Memory B cell (primary cell): ENCODE measurements around the gene TEX10.

ENCODE experiments used
- ATAC-seq: fragments of 150-1000 bp; cut with Tn5 transposase; 2 replicates; pipeline ENCODE4 v1.10.0; 2021; ENCODE audit warnings: low read depth, mild to moderate bottlenecking, moderate library complexity
- DNase-seq, 2 donors: peaks; one replicate each; pipeline ENCODE4 v3.0.0; 2022; ENCODE audit warnings: low spot score in 2 of 2
- H3K27ac Mint-ChIP-seq: one replicate; pipeline ENCODE4 v1.8.0; 2022; ENCODE audit warnings: mild to moderate bottlenecking, moderate library complexity, mixed read lengths
- H3K27me3 Mint-ChIP-seq: one replicate; pipeline ENCODE4 v1.8.0; 2022; ENCODE audit warnings: mixed read lengths
- H3K36me3 Mint-ChIP-seq: one replicate; pipeline ENCODE4 v1.8.0; 2022; ENCODE audit warnings: mild to moderate bottlenecking, mixed read lengths
- H3K4me1 Mint-ChIP-seq: one replicate; pipeline ENCODE4 v1.8.0; 2022; ENCODE audit warnings: mixed read lengths
- H3K4me3 Mint-ChIP-seq: one replicate; pipeline ENCODE4 v1.8.0; 2022; ENCODE audit warnings: mild to moderate bottlenecking, moderate library complexity, mixed read lengths
- H3K9me3 Mint-ChIP-seq: one replicate; pipeline ENCODE4 v1.8.0; 2022; ENCODE audit warnings: mixed read lengths

TEX10 gene

GRCh38 chr9:100286257-100286656 is 66.5 kb downstream of the TEX10 start:
- no peak overlapping the region for H3K27ac Mint-ChIP-seq
- H3K9me3 Mint-ChIP-seq: peaks cover 16% of the 10 kb centered on the region
- no peak for DNase-seq
- ATAC-seq: no peak
- no peak overlapping the region for H3K4me3 Mint-ChIP-seq
- H3K36me3 Mint-ChIP-seq: peaks cover 53% of the 10 kb centered on the region
- no peaks in the 10 kb centered on the region for H3K27me3 Mint-ChIP-seq
- no peaks in the 10 kb centered on the region for H3K4me1 Mint-ChIP-seq

GRCh38 chr9:100285601-100286000 is 67.1 kb downstream of the TEX10 start:
- ATAC-seq (no peak), DNase-seq (no peak)
- Mint-ChIP-seq H3K36me3 (peaks cover 52% of the 10 kb centered on the region), H3K9me3 (peaks cover 16% of the 10 kb centered on the region), H3K27me3 (no peaks in the 10 kb centered on the region), H3K27ac (no peak overlapping the region), H3K4me1 (no peaks in the 10 kb centered on the region), H3K4me3 (no peak overlapping the region)

GRCh38 chr9:100285080-100285479 is 67.7 kb downstream of the TEX10 start:
- Mint-ChIP-seq H3K4me1 (no peaks in the 10 kb centered on the region), H3K9me3 (peaks cover 16% of the 10 kb centered on the region), H3K36me3 (peaks cover 53% of the 10 kb centered on the region), H3K27me3 (no peaks in the 10 kb centered on the region), H3K4me3 (no peak overlapping the region), H3K27ac (no peak overlapping the region)
- DNase-seq (no peak), ATAC-seq (no peak)

- ATAC-seq (no peak), DNase-seq (no peak)
- Mint-ChIP-seq H3K4me1 (no peaks in the 10 kb centered on the region), H3K27ac (no peak overlapping the region), H3K9me3 (peaks cover 14% of the 10 kb centered on the region), H3K36me3 (peaks cover 52% of the 10 kb centered on the region), H3K27me3 (no peaks in the 10 kb centered on the region), H3K4me3 (no peak overlapping the region)
These were observed 68.5 kb downstream of the TEX10 start for GRCh38 chr9:100284247-100284646.

- Mint-ChIP-seq H3K4me1 (no peaks in the 10 kb centered on the region), H3K36me3 (peaks cover 44% of the 10 kb centered on the region), H3K4me3 (no peak overlapping the region), H3K9me3 (peaks cover 10% of the 10 kb centered on the region), H3K27ac (no peak overlapping the region), H3K27me3 (no peaks in the 10 kb centered on the region)
- no peak for ATAC-seq
- no peak for DNase-seq
These were observed 70.4 kb downstream of the TEX10 start for GRCh38 chr9:100282388-100282719.

- H3K4me1 Mint-ChIP-seq: no peaks in the 10 kb centered on the region
These were observed 70.9 kb downstream of the TEX10 start for GRCh38 chr9:100281676-100282387.

GRCh38 chr9:100281066-100281465 is 71.7 kb downstream of the TEX10 start:
- no peak overlapping the region for H3K27ac Mint-ChIP-seq
- ATAC-seq: no peak

More at GRCh38 chr9:100281676-100282387, 70.9 kb downstream of the TEX10 start:
- no peak for ATAC-seq
- peaks cover 10% of the 10 kb centered on the region for H3K9me3 Mint-ChIP-seq
- no peak overlapping the region for H3K4me3 Mint-ChIP-seq
- no peak overlapping the region for H3K27ac Mint-ChIP-seq
- peaks cover 45% of the 10 kb centered on the region for H3K36me3 Mint-ChIP-seq
- H3K27me3 Mint-ChIP-seq: no peaks in the 10 kb centered on the region
- DNase-seq: no peak

GRCh38 chr9:100277166-100277979 is 75.4 kb downstream of the TEX10 start:
- Mint-ChIP-seq H3K27me3 (no peaks in the 10 kb centered on the region), H3K27ac (peak overlapping the region; percentile 45), H3K36me3 (peaks cover 35% of the 10 kb centered on the region), H3K4me3 (no peak overlapping the region), H3K9me3 (no peaks in the 10 kb centered on the region), H3K4me1 (no peaks in the 10 kb centered on the region)
- ATAC-seq (no peak), DNase-seq (no peak)

More at GRCh38 chr9:100281066-100281465, 71.7 kb downstream of the TEX10 start:
- DNase-seq: no peak
- Mint-ChIP-seq H3K36me3 (peaks cover 44% of the 10 kb centered on the region), H3K27me3 (no peaks in the 10 kb centered on the region), H3K9me3 (peaks cover 10% of the 10 kb centered on the region), H3K4me1 (no peaks in the 10 kb centered on the region), H3K4me3 (no peak overlapping the region)

GRCh38 chr9:100269656-100270055 is 83.1 kb downstream of the TEX10 start:
- Mint-ChIP-seq H3K4me3 (no peak overlapping the region), H3K27ac (peak overlapping the region; percentile 67), H3K4me1 (no peaks in the 10 kb centered on the region), H3K27me3 (no peaks in the 10 kb centered on the region), H3K36me3 (peaks cover 21% of the 10 kb centered on the region), H3K9me3 (no peaks in the 10 kb centered on the region)
- no peak for DNase-seq
- ATAC-seq: no peak

- DNase-seq: no peak
These were observed 84.5 kb downstream of the TEX10 start for GRCh38 chr9:100268271-100268670.

GRCh38 chr9:100267211-100267610 is 85.5 kb downstream of the TEX10 start:
- no peaks in the 10 kb centered on the region for H3K27me3 Mint-ChIP-seq
- no peak for DNase-seq
- H3K4me3 Mint-ChIP-seq: no peak overlapping the region
- H3K27ac Mint-ChIP-seq: no peak overlapping the region
- peaks cover 26% of the 10 kb centered on the region for H3K36me3 Mint-ChIP-seq
- no peak for ATAC-seq
- H3K4me1 Mint-ChIP-seq: no peaks in the 10 kb centered on the region
- H3K9me3 Mint-ChIP-seq: no peaks in the 10 kb centered on the region

More at GRCh38 chr9:100268271-100268670, 84.5 kb downstream of the TEX10 start:
- no peak overlapping the region for H3K27ac Mint-ChIP-seq
- no peak overlapping the region for H3K4me3 Mint-ChIP-seq
- peaks cover 26% of the 10 kb centered on the region for H3K36me3 Mint-ChIP-seq
- no peaks in the 10 kb centered on the region for H3K4me1 Mint-ChIP-seq
- H3K9me3 Mint-ChIP-seq: no peaks in the 10 kb centered on the region
- ATAC-seq: no peak
- H3K27me3 Mint-ChIP-seq: no peaks in the 10 kb centered on the region
